ENCODE results near the gene INSM2. TPM values are rescaled to one million over a fixed set of nuclear protein-coding genes. Genes with fewer than 3 reads are reported as not detected.

The INSM2 gene
- total RNA-seq, 3 donors from 2014 or later, result not detected

DNA sequence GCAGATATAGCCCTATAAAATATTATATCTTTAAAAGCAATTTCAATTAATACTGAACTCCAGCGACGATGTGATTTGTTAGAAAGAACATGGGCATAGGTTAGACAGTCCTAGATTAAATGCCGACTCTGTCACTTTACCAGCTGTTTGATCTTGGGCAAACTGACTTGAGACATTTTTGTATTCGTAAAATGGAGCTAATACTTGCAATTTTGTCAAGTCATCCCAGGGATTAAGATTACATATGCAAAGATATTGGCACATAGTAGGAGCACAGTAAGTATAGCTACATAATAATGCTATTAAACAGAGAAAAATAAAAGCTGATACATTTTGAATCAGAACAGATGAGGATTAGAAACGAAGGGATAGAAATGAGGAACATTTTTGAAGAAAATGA, 9.0 kb downstream of the INSM2 start:
- intact Hi-C loops (cut with DNase I, micrococcal nuclease), result no loop called here
- ATAC-seq (no peak), DNase-seq (no peak)
- H3K9me3 ChIP-seq, result no peaks in the 10 kb centered on the region
- H3K4me1 ChIP-seq (ENCODE audit: low read depth), result no peaks in the 10 kb centered on the region
- H3K4me3 ChIP-seq, result no peak overlapping the region
- H3K36me3 ChIP-seq (ENCODE audit: low read depth), result no peaks in the 10 kb centered on the region
- TF ChIP-seq, protein P1, sequence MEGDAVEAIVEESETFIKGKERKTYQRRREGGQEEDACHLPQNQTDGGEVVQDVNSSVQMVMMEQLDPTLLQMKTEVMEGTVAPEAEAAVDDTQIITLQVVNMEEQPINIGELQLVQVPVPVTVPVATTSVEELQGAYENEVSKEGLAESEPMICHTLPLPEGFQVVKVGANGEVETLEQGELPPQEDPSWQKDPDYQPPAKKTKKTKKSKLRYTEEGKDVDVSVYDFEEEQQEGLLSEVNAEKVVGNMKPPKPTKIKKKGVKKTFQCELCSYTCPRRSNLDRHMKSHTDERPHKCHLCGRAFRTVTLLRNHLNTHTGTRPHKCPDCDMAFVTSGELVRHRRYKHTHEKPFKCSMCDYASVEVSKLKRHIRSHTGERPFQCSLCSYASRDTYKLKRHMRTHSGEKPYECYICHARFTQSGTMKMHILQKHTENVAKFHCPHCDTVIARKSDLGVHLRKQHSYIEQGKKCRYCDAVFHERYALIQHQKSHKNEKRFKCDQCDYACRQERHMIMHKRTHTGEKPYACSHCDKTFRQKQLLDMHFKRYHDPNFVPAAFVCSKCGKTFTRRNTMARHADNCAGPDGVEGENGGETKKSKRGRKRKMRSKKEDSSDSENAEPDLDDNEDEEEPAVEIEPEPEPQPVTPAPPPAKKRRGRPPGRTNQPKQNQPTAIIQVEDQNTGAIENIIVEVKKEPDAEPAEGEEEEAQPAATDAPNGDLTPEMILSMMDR (IDR thresholded peaks at IDR 0.05), result no peak

DNA sequence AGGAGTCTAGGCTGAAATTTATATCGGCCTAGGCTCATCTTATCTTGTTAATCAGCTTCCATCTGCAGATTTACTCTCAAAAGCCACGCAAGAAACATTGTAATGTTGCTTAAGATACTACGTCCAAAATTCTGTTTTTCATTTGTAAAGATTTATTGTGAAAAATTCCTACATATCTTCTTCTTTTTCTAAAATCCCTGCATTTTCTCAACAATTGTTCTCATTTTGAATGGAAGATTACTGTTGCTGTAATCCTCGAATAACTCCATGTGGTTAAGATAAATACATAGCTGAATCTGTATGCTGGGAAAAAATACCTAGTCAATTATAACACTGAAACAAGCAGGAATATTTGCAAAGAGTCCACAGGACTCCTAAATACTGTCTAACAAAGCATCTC, 15.6 kb downstream of the INSM2 start:
- DNase-seq (no peak), ATAC-seq (no peak)
- H3K4me3 ChIP-seq, result no peak overlapping the region
- intact Hi-C loops (cut with DNase I, micrococcal nuclease), result no loop called here
- TF ChIP-seq, protein P1 (IDR thresholded peaks at IDR 0.05), result no peak
- no peaks in the 10 kb centered on the region for H3K9me3 ChIP-seq
- no peaks in the 10 kb centered on the region for H3K4me1 ChIP-seq (ENCODE audit: low read depth)
- H3K36me3 ChIP-seq (ENCODE audit: low read depth), result no peaks in the 10 kb centered on the region

DNA sequence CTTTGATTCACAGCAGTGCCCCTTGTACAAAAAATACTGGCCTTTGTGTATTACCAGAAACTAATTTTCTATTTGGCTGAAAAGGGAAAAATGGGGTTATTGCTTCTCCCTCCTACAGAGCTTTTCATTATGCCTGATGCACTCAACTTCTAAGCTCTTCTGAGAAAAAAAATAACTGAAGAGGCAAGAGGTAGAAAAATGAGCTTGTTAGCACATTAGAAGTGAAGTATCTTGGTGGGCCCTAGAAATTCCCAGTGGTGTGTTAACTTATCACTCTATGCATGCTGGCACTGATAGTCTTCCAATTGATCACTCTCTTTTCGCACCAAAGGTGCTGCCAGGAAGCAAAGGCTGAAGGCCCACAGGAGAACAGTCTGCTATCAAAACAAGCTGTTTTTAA, 17.1 kb downstream of the INSM2 start:
- Histone ChIP-seq H3K4me3 (no peak overlapping the region), H3K4me1 (ENCODE audit: low read depth) (no peaks in the 10 kb centered on the region), H3K36me3 (ENCODE audit: low read depth) (no peaks in the 10 kb centered on the region), H3K9me3 (no peaks in the 10 kb centered on the region)
- TF ChIP-seq, protein P1 (IDR thresholded peaks at IDR 0.05), result no peak
- ATAC-seq (no peak), DNase-seq (no peak)
- intact Hi-C loops (cut with DNase I, micrococcal nuclease), result no loop called here

DNA sequence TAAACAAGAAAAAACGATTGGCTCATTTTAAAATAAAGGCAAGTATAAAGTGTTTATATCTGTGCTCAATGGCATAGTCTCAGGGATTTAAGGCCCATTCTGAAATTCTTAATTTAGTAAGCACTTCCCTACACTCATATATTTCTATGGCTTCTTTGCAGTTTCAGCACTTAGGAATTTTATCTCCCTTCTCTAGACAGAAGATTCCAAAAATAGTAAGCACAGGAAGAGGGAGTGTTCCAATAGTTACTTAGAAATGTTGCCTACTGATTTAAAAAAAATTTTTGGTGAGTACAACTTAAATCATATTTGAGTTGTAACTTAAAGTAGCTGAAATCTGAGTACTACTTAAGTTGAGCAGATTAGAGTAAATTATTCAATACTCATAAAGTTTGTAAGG, 19.8 kb downstream of the INSM2 start:
- TF ChIP-seq, protein P1 (IDR thresholded peaks at IDR 0.05), result no peak
- no peak for DNase-seq
- ATAC-seq, result no peak
- H3K9me3 ChIP-seq, result no peaks in the 10 kb centered on the region
- no peak overlapping the region for H3K4me3 ChIP-seq
- H3K4me1 ChIP-seq (ENCODE audit: low read depth), result no peaks in the 10 kb centered on the region
- intact Hi-C loops (cut with DNase I, micrococcal nuclease), result no loop called here
- H3K36me3 ChIP-seq (ENCODE audit: low read depth), result no peaks in the 10 kb centered on the region

DNA sequence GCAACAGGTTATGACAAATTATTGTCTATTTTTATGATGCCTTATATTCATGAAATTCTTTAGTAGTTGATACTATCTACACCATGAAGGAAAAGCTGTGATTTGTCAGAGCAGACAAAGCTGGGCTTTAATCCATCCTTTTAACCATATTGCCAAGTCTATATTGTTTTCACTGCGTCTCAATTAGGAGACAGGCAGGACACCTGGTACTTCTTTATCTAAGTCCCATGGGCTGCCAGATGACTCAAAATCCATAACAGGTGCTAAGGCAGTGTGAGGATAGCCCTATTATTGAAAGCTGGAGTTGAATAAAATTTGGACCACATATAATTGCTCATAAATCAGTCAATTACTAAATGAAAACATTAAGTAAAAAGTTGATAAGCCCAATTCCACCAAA, 22.6 kb downstream of the INSM2 start:
- intact Hi-C loops (cut with DNase I, micrococcal nuclease), result no loop called here
- TF ChIP-seq, protein P1 (IDR thresholded peaks at IDR 0.05), result no peak
- no peak overlapping the region for H3K4me3 ChIP-seq
- no peaks in the 10 kb centered on the region for H3K36me3 ChIP-seq (ENCODE audit: low read depth)
- ATAC-seq (no peak), DNase-seq (no peak)
- no peaks in the 10 kb centered on the region for H3K9me3 ChIP-seq
- H3K4me1 ChIP-seq (ENCODE audit: low read depth), result no peaks in the 10 kb centered on the region

DNA sequence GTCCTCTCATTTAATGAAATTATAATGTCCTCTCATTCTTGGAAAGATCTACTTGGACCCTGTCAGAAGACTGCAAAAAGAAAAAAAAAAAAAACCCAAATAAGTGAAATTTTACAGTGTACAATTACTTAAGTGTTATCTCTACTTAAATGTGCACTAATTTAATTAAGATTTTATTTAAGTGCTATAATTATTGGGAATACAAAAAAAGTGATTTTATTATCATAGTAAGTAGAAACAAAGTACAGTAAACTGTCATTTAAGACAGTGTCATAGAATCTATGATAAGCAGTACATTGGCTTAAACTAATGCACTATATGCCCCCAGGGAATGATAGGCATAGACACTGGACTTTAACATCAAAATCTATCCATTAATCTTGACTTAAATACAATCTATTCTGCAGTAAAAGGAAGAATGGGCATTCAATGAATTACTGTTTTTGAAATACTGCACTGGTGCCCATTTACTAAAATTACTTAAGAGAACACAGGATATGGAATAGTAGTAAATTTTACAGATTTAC, 23.3 kb downstream of the INSM2 start:
- Histone ChIP-seq H3K9me3 (no peaks in the 10 kb centered on the region), H3K4me3 (no peak overlapping the region), H3K36me3 (ENCODE audit: low read depth) (no peaks in the 10 kb centered on the region), H3K4me1 (ENCODE audit: low read depth) (no peaks in the 10 kb centered on the region)
- intact Hi-C loops (cut with DNase I, micrococcal nuclease), result no loop called here
- TF ChIP-seq, protein P1 (IDR thresholded peaks at IDR 0.05), result no peak
- DNase-seq (no peak), ATAC-seq (no peak)
